Uterus (tissue), 2 donors: ENCODE measurements around the gene FAAP20.

Experiments
- CTCF ChIP-seq, 4 experiments: fragments of 200-600 bp in 2 of 4; fragments of 450-650 bp in 2 of 4; sonication (generic) in 2 of 4; IDR thresholded peaks; one replicate each; pipeline ENCODE4 v1.5.1; 2016 to 2019; ENCODE audit warnings: antibody characterized with exemption in 4 of 4, mild to moderate bottlenecking in 2 of 4, moderate library complexity in 1 of 4
- POLR2A ChIP-seq, 2 donors: fragments of 450-650 bp; IDR thresholded peaks; one replicate each; pipeline ENCODE4 v1.6.1; 2016; ENCODE audit warnings: antibody characterized with exemption in 2 of 2, mild to moderate bottlenecking in 1 of 2, moderate library complexity in 1 of 2

- TF ChIP-seq CTCF (IDR thresholded peaks at IDR 0.05) (no peak), POLR2A (IDR thresholded peaks at IDR 0.05) (no peak)
Observed at GRCh38 chr1:2181271-2181670, 13.3 kb downstream of the FAAP20 start.
